ENCODE results near the gene PHLDB2. TPM values are rescaled to one million over a fixed set of nuclear protein-coding genes. Genes with fewer than 3 reads are reported as not detected.

PHLDB2 gene
- total RNA-seq, 1 experiment from 2014 or later: 102 TPM

GRCh38 chr3:112003321-112004080, 144.4 kb downstream of the PHLDB2 start:
- Histone ChIP-seq H3K9me3 (replicated peaks) (no peaks in the 10 kb centered on the region), H3K36me3 (peaks cover 32% of the 10 kb centered on the region), H3K27ac (no peak overlapping the region), H3K4me3 (no peak overlapping the region), H3K27me3 (no peaks in the 10 kb centered on the region), H3K4me1 (peaks cover 19% of the 10 kb centered on the region)
- no peak for DNase-seq

DNA sequence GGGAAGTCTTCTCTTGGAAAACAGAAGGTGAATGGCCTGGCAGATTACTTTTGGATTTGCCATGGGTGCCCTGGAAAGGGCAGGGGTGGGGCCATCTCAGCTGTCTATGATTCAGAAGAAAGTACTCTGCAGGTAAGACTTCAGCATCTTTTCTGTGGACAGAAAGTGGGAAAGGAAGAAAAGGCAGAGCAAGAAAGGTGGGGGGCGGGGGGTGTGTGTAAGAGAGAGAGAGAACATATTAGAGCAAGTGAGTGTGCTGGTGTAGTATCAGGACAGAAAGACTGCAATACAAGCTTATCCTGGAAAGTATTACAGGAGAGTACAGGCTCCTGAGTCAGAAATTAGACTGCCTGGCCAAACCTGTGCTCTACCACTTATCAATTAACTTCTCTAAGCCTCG, 145.1 kb downstream of the PHLDB2 start:
- Histone ChIP-seq H3K36me3 (peaks cover 34% of the 10 kb centered on the region), H3K9me3 (replicated peaks) (no peaks in the 10 kb centered on the region), H3K4me3 (no peak overlapping the region), H3K27ac (no peak overlapping the region), H3K27me3 (no peaks in the 10 kb centered on the region), H3K4me1 (peaks cover 21% of the 10 kb centered on the region)
- no peak for DNase-seq

GRCh38 chr3:112004669-112005068, 145.6 kb downstream of the PHLDB2 start:
- Histone ChIP-seq H3K4me1 (peaks cover 26% of the 10 kb centered on the region), H3K36me3 (peaks cover 34% of the 10 kb centered on the region), H3K27me3 (no peaks in the 10 kb centered on the region), H3K27ac (no peak overlapping the region), H3K4me3 (no peak overlapping the region), H3K9me3 (replicated peaks) (no peaks in the 10 kb centered on the region)
- DNase-seq: no peak

- Histone ChIP-seq H3K36me3 (peaks cover 34% of the 10 kb centered on the region), H3K27ac (no peak overlapping the region), H3K4me1 (peaks cover 31% of the 10 kb centered on the region), H3K4me3 (no peak overlapping the region), H3K9me3 (replicated peaks) (no peaks in the 10 kb centered on the region), H3K27me3 (no peaks in the 10 kb centered on the region)
- no peak for DNase-seq
Observed at GRCh38 chr3:112005091-112005672, 146.1 kb downstream of the PHLDB2 start.

DNA sequence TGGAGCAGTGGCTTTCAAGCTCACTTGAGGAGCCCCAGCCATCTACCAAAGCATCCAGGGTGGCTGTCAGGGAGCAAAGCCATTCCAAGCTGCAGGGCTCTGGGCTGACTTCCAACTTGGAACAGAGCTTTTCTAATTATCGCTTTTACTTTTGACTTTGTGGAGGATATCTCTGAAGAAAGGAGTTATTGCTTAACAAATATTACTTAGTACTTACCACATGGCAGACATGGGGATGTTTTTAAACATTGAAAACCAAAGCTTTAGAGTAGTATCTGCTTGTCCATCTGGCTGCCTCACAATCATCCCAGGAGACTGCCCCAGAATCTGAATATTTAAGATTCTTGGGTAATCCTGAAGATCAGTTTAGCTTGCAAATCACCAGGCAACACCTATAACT, 148.6 kb downstream of the PHLDB2 start:
- Histone ChIP-seq H3K27me3 (no peaks in the 10 kb centered on the region), H3K4me1 (peaks cover 36% of the 10 kb centered on the region), H3K36me3 (peaks cover 30% of the 10 kb centered on the region), H3K27ac (no peak overlapping the region), H3K4me3 (no peak overlapping the region), H3K9me3 (replicated peaks) (no peaks in the 10 kb centered on the region; the same call in 1 of the 2 replicates)
- no peak for DNase-seq

DNA sequence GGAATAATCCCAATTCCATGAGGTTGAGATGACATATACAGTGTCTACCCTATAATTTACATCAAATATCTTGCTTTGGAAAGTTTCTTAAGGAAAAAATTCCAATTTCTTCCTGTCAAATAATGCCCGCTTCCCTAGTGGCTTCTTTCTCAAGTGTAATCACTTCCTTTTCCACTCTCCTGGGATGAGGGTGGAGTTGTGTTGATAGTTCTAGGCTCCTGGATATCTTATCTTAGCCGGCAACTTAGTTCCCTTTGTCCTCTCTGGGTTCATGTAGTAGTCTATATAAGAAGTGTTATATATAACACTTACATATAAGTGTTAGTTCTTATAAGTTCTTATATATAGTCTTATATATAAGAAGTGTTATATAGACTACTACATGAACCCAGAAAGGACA, 150.6 kb downstream of the PHLDB2 start:
- DNase-seq: no peak
- Histone ChIP-seq H3K4me1 (peaks cover 37% of the 10 kb centered on the region), H3K27me3 (no peaks in the 10 kb centered on the region), H3K36me3 (peaks cover 23% of the 10 kb centered on the region), H3K4me3 (no peak overlapping the region), H3K27ac (no peak overlapping the region), H3K9me3 (replicated peaks) (no peaks in the 10 kb centered on the region; the same call in 1 of the 2 replicates)

DNA sequence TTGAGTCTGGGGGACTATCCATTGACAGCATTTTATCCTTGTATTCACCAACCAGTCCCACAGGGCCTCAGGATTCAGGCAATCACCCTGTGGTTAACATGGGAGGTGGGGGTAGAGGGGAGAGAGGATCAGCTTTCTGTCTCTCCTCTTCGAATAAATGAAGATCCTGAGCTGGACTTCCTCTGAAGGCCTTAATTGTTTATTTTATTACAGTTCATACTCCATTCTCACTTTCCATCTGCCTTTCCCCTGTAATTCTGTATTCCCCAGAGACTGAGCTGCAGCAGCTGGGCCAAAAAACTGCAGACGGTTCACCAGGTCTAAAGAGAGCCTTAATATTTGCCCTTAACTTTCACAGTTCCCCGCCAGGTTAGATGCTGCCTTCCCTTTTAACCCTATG, 151.6 kb downstream of the PHLDB2 start:
- peaks cover 34% of the 10 kb centered on the region for H3K4me1 ChIP-seq
- no peaks in the 10 kb centered on the region; the same call in 1 of the 2 replicates for H3K9me3 ChIP-seq (replicated peaks)
- H3K27me3 ChIP-seq: no peaks in the 10 kb centered on the region
- H3K36me3 ChIP-seq: peaks cover 19% of the 10 kb centered on the region
- DNase-seq: peak; percentile 79 to 92
- peak overlapping the region; percentile 63 for H3K27ac ChIP-seq
- H3K4me3 ChIP-seq: no peak overlapping the region

- peaks cover 14% of the 10 kb centered on the region for H3K36me3 ChIP-seq
- H3K27me3 ChIP-seq: no peaks in the 10 kb centered on the region
- H3K27ac ChIP-seq: peak overlapping the region; percentile 63
- H3K9me3 ChIP-seq (replicated peaks): no peaks in the 10 kb centered on the region; the same call in 1 of the 2 replicates
- peak; percentile 18 to 53 for DNase-seq
- no peak overlapping the region for H3K4me3 ChIP-seq
- peaks cover 34% of the 10 kb centered on the region for H3K4me1 ChIP-seq
Observed at GRCh38 chr3:112011376-112011940, 152.4 kb downstream of the PHLDB2 start.

DNA sequence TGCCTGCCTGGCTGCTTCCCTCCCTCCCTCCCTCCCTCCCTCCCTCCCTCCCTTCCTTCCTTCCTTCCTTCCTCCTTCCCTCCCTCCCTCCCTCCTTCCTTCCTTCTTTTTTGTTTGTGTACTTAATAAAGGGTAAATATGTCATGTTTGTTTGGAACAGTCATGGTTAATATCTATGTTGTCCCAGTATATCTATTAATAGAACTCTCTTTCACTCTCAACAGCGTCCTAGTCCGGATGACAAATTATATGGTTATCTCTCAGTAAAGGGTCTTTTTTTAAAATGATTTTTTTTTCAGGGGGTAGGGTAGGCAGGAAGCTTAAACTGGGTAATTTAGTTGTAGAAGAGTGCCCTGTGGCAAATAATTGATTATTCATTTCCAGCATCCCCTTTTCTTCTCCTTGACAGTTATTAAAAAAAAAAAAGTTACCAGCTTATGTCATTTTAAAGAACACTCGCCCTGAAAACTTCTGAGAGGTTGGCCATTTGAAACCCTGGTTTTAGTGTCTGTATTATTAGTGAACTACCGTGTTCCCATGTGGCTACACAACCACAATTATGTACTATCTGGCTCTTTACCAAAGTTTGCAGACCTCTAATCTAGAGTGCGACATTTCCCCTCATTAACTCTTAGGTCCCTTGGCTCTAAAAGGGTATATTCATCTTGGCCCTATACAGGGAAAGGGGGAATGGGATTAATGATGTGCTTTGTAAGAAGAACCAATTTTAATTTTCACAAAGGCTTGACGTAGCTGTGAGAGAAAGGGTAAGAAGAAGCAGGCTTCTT, 153.3 kb downstream of the PHLDB2 start:
- peaks cover 11% of the 10 kb centered on the region for H3K36me3 ChIP-seq
- H3K9me3 ChIP-seq (replicated peaks): no peaks in the 10 kb centered on the region; the same call in 1 of the 2 replicates
- H3K27ac ChIP-seq: no peak overlapping the region
- H3K4me3 ChIP-seq: no peak overlapping the region
- H3K27me3 ChIP-seq: no peaks in the 10 kb centered on the region
- peaks cover 37% of the 10 kb centered on the region for H3K4me1 ChIP-seq
- peak in 1 of 2 experiments; percentile 18 for DNase-seq

DNA sequence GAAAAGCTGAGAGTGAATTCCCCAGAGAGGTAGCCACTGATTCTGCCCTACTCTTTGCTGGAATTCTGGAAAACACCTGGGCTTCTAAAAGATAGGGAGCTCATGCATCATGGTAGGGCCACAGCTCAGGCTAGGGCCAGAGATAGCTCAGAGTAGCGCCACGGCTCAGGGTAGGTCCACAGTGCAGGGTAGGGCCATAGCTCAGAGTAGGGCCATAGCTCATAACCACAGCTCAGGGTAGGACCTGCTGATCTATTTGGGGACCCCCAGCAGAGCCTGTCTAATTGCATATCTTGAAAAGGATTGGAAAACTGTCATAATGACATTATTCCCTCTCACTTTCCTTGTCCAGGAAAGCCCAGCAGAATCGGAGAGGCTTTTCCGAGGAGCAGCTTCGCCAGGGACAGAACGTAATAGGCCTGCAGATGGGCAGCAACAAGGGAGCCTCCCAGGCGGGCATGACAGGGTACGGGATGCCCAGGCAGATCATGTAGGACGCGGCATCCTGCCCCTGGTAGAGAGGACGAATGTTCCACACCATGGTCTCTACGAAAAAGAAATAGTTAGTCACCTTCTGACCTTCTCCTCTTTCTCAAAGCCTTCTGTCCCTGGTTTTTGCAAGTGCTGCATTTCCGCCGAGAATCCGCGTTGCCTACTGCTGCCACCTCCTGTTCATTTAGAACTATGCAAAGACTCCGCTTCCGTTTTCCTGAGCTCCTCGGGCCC, 154.2 kb downstream of the PHLDB2 start:
- no peaks in the 10 kb centered on the region; the same call in 1 of the 2 replicates for H3K9me3 ChIP-seq (replicated peaks)
- H3K27ac ChIP-seq: no peak overlapping the region
- H3K27me3 ChIP-seq: no peaks in the 10 kb centered on the region
- H3K4me3 ChIP-seq: no peak overlapping the region
- peaks cover 9% of the 10 kb centered on the region for H3K36me3 ChIP-seq
- H3K4me1 ChIP-seq: peaks cover 38% of the 10 kb centered on the region
- peak in 1 of 2 experiments; percentile 28 for DNase-seq

- Histone ChIP-seq H3K27me3 (no peaks in the 10 kb centered on the region), H3K36me3 (peaks cover 7% of the 10 kb centered on the region), H3K4me3 (no peak overlapping the region), H3K27ac (no peak overlapping the region), H3K4me1 (peaks cover 38% of the 10 kb centered on the region), H3K9me3 (replicated peaks) (no peaks in the 10 kb centered on the region; the same call in 1 of the 2 replicates)
- no peak for DNase-seq
Observed at GRCh38 chr3:112013784-112014143, 154.7 kb downstream of the PHLDB2 start.

GRCh38 chr3:112017091-112017490, 158.0 kb downstream of the PHLDB2 start:
- Histone ChIP-seq H3K36me3 (peaks cover 3% of the 10 kb centered on the region; the same call in 1 of the 2 replicates), H3K4me3 (no peak overlapping the region), H3K27me3 (no peaks in the 10 kb centered on the region), H3K27ac (no peak overlapping the region), H3K4me1 (peaks cover 21% of the 10 kb centered on the region), H3K9me3 (replicated peaks) (no peaks in the 10 kb centered on the region)
- no peak for DNase-seq

- no peak for DNase-seq
- no peaks in the 10 kb centered on the region for H3K9me3 ChIP-seq (replicated peaks)
- H3K4me1 ChIP-seq: peaks cover 15% of the 10 kb centered on the region
- H3K27me3 ChIP-seq: no peaks in the 10 kb centered on the region
- H3K36me3 ChIP-seq: no peaks in the 10 kb centered on the region
- no peak overlapping the region for H3K4me3 ChIP-seq
- H3K27ac ChIP-seq: no peak overlapping the region
Observed at GRCh38 chr3:112018712-112019111, 159.6 kb downstream of the PHLDB2 start.

DNA sequence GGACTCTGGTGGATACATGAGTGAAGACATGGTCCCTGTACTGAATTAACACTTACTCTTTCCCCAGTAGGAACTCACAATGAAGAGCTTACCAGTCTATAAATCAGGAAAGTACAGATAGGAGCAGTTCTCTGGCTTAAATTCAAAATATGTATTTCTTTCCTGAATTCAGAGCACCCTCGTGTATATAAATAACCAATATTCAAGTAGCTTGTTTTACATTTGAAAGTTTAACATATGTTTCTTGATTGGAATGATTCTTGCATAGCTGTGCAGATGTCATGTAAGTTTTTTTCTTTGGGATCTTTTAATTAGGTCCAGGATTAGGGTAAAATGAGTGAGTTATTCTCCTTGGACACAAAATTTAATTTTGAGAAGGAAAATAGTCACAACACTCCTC, 160.7 kb downstream of the PHLDB2 start:
- no peak overlapping the region for H3K4me3 ChIP-seq
- H3K27ac ChIP-seq: no peak overlapping the region
- no peak for DNase-seq
- no peaks in the 10 kb centered on the region for H3K9me3 ChIP-seq (replicated peaks)
- no peaks in the 10 kb centered on the region for H3K27me3 ChIP-seq
- peaks cover 15% of the 10 kb centered on the region for H3K4me1 ChIP-seq
- no peaks in the 10 kb centered on the region for H3K36me3 ChIP-seq

All from SJCRH30 (cell line).